ENCODE data around the gene RPS21.
A peak's percentile ranks its signal among the peaks of the same experiment; 100 is the strongest.
"Not testable (repeated sequence)": the region's sequence is repeated elsewhere in the genome, so short reads cannot be mapped to it uniquely, and the experiment has no call there.

The RPS21 gene

DNA sequence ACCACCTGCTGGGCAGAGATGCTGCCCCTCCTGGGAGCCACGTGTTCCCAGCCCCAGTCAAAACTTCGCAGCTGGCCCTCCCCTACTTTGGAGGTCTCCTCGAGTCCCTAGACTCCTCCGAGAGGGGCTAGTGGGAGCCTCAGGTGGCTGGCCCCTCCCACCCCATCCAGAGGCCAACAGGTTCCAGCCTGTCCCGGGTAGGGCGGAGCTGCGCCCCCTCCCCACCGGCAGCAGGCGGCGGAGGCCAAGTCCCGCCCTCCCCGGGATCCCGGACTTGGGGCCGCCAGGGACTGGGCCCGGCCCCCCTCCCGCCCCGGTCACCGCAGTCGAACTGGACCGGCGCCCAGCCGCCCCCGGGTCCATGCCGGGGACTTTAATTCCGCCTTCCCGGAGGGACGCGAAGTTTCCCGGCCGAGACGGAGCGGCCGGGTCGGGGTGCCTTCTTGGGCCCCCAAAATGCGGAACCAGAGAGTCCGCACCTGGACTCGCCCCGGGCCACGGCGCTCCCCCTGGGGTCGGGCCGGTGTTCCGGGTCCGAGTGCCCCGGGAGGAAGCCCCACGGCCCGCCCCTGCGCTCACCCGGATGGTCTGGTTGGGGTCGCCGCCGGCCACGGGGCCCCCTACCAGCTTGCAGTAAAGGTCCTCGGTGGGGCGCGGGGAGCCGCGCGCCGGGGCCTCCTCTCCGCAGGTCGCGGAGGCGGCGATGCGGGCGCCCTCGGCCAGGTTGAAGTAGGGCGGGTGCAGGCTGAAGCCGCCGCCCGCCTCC is 20.4 kb upstream of the RPS21 start:
- no peak for DNase-seq

- no peak for DNase-seq
Observed at GRCh38 chr20:62367136-62367632, 19.7 kb upstream of the RPS21 start, which contains the start of gene LAMA5. Gene LAMA5 (minus strand): TSS chr20:62367312. CDS start chr20:62367245, 67 bp downstream.

- DNase-seq = no peak
Observed at GRCh38 chr20:62367633-62368391, 19.1 kb upstream of the RPS21 start.

- DNase-seq = no peak
Observed at GRCh38 chr20:62368392-62368975, 18.4 kb upstream of the RPS21 start.

GRCh38 chr20:62368976-62369814 is 17.7 kb upstream of the RPS21 start:
- DNase-seq = peak; percentile 32

GRCh38 chr20:62369815-62370114 is 17.1 kb upstream of the RPS21 start:
- no peak for DNase-seq

GRCh38 chr20:62370115-62370806 is 16.6 kb upstream of the RPS21 start:
- peak; percentile 86 for DNase-seq

DNA sequence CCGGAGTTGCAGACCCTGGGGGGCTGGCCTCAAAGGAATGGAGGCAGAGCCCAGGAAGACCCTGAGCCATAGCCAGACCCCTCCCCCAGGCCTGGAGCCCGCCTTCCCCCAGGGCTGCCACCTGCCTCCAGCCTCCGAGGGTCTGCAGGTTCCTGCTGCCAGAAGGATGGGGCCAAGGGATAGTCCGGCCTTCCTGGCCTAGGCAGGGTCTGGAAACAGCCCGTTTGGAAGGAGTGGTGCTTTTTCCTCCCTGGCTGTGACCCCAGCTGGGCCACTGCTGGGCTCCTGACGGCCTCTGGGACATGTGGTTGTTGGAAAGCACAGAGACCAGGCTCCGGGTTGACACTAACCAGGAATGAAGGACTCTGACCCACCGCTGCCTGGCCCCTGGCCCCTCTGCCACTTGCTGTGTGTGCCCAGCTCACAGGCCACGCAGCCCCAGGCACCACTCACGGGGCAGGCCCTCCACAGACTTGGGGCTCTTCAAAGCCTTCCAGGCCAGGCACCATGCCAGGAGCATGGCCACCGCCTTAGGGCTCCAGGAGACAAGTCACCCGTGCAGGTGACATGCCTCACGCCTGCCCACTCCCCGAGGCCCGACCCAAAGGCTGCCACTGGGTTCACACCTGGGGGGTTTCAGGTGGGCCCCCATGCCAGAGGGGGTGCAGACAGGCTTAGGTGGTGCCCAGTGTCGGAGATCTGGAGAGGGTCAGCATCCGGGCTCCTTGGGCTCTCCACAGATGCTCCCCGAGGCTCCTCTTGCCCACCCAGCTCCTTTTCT is 15.9 kb upstream of the RPS21 start:
- no peak for DNase-seq

- DNase-seq = no peak
Observed at GRCh38 chr20:62371588-62372041, 15.3 kb upstream of the RPS21 start.

DNA sequence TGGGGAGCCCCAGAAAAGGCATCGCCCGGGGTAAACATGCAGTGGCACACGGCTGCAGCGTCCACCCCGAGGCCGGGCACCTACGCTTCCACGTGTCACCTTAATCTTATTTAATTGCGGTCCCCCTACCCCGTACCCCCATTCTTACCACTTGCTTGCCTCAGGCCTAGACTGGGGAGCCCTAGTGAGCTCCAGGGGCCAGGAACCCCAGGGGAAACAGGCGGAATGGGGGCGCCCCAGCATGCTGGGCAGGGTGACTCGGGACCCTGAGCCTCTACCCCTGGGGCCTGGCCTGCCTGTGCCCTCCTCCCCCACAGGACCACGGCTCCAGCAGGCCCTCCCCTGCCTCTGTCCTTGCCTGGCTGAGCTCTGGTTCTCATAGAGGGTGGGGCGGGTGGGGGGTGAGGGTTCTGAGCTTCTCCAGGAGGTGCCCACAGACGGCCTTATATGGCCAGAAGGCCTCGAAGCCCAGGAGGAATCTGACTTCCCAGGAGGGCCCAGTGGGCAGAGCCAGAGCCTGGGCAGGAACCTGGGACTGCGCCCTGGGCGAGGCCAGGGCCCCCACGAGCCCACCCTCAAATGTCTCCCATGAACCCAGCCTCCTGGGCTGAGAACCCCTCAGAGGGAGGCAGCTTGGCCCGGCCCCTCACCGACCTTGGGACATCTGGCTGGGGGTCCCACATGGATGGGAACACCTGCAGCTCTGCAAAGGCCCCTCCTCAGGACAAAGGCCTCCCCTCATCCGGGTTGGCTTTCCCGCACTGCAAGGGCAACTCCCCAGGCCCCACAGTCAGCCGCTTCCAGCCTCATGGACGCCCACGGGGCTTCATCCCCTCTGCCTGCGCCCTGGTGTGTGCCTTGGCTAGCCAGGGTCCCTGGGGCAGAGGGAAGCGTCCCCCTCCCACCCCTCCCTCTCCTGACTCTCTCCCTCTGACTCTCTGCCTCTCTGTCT is 14.6 kb upstream of the RPS21 start:
- DNase-seq = no peak

DNA sequence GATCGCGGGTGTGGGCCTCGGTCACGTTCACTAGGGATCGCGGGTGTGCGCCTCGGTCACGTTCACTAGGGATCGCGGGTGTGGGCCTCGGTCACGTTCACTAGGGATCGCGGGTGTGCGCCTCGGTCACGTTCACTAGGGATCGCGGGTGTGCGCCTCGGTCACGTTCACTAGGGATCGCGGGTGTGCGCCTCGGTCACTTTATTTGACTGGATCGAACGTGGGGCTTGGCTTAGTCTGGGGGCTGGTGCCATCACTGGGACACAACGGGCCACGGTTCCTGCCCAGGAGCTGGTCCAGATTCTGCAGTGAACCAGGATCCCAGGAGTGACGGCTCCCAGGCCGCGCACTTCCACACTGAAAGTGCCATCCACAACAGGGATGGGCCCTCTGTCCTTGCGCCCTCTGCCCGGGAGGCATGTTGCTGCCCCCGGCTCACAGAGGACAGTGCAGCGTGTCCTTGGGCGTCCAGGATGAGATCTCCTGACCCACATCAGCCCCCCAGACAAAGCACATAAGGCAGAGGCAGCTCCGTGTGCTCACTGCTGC is 13.2 kb upstream of the RPS21 start:
- DNase-seq = not testable (repeated sequence)

- no peak for DNase-seq
Observed at GRCh38 chr20:62374331-62375152, 12.4 kb upstream of the RPS21 start.

GRCh38 chr20:62376112-62377063 is 10.5 kb upstream of the RPS21 start:
- DNase-seq = peak; percentile 57

- no peak for DNase-seq
Observed at GRCh38 chr20:62377064-62377461, 9.8 kb upstream of the RPS21 start.

- DNase-seq = no peak
Observed at GRCh38 chr20:62377615-62378178, 9.2 kb upstream of the RPS21 start.

DNA sequence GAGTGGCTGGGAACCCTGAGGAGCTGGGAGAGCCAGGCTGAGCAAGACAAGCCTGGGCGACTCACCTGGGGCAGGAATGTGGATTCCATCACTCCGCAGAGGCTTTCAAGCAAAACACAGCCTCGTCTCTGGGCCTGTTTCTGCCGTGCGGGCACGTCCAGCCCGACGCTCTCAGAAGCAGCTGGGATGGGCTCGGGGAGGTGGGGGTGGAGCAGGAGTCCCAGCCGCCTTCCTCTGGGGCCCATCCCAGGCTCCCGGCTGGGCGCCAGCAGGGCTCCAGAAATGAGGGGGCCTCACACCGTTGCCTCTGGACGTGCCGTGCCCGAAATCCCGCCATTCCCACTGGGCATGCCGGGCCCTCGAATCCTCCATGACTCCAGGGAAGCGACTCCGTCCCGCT is 8.7 kb upstream of the RPS21 start:
- no peak for DNase-seq

- peak; percentile 65 for DNase-seq
Observed at GRCh38 chr20:62381202-62381797, 5.6 kb upstream of the RPS21 start.

Data from fibroblast of skin of right quadriceps (primary cell).